Measurements from ENCODE around the gene TTC29. TPM values are rescaled to one million over a fixed set of nuclear protein-coding genes. Genes with fewer than 3 reads are reported as not detected.
"Not testable (repeated sequence)": the region's sequence is repeated elsewhere in the genome, so short reads cannot be mapped to it uniquely, and the experiment has no call there.

The TTC29 gene
- total RNA-seq, 1 donor from 2014 or later: not detected

- Histone ChIP-seq H3K9ac (ENCODE audit: low read length) (no peak overlapping the region), H3K27ac (ENCODE audit: low read depth, low read length) (no peak overlapping the region), H2AFZ (ENCODE audit: low read depth, low read length) (no peak overlapping the region), H4K20me1 (ENCODE audit: insufficient read depth, low read length) (no peaks in the 10 kb centered on the region), H3K27me3 (ENCODE audit: insufficient read depth, low read length) (no peaks in the 10 kb centered on the region), H3K4me2 (ENCODE audit: low read length) (no peak overlapping the region), H3K9me3 (ENCODE audit: insufficient read depth, low read depth, low read length) (no peaks in the 10 kb centered on the region), H3K4me1 (ENCODE audit: insufficient read depth, low read length) (no peaks in the 10 kb centered on the region), H3K79me2 (ENCODE audit: insufficient read depth, low read length) (no peaks in the 10 kb centered on the region), H3K36me3 (ENCODE audit: insufficient read depth, low read length) (no peaks in the 10 kb centered on the region), H3K4me3 (ENCODE audit: insufficient read depth, low read depth, low read length) (no peak overlapping the region)
- FAIRE-seq: no peak
- no peaks in the 10 kb centered on the region for H3K4me1 Mint-ChIP-seq (ENCODE audit: low read depth, unreplicated experiment)
- H3K4me3 Mint-ChIP-seq (ENCODE audit: unreplicated experiment): no peak overlapping the region
- no peak overlapping the region for H3K27ac Mint-ChIP-seq (ENCODE audit: unreplicated experiment)
- TF ChIP-seq EZH2 (IDR thresholded peaks at IDR 0.05; ENCODE audit: insufficient read depth, low read length): no peak
- TF ChIP-seq, protein P1, sequence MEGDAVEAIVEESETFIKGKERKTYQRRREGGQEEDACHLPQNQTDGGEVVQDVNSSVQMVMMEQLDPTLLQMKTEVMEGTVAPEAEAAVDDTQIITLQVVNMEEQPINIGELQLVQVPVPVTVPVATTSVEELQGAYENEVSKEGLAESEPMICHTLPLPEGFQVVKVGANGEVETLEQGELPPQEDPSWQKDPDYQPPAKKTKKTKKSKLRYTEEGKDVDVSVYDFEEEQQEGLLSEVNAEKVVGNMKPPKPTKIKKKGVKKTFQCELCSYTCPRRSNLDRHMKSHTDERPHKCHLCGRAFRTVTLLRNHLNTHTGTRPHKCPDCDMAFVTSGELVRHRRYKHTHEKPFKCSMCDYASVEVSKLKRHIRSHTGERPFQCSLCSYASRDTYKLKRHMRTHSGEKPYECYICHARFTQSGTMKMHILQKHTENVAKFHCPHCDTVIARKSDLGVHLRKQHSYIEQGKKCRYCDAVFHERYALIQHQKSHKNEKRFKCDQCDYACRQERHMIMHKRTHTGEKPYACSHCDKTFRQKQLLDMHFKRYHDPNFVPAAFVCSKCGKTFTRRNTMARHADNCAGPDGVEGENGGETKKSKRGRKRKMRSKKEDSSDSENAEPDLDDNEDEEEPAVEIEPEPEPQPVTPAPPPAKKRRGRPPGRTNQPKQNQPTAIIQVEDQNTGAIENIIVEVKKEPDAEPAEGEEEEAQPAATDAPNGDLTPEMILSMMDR (IDR thresholded peaks at IDR 0.05; ENCODE audit: insufficient read depth, low read depth, low read length): no peak
- no peaks in the 10 kb centered on the region for H3K9me3 Mint-ChIP-seq (ENCODE audit: unreplicated experiment)
- no peak for DNase-seq (ENCODE audit: low read depth)
- H3K36me3 Mint-ChIP-seq (ENCODE audit: low read depth, unreplicated experiment): no peaks in the 10 kb centered on the region
- H3K27me3 Mint-ChIP-seq (ENCODE audit: low read depth, unreplicated experiment): no peaks in the 10 kb centered on the region
These were observed 245.8 kb downstream of the TTC29 start for GRCh38 chr4:146699910-146700309.

DNA sequence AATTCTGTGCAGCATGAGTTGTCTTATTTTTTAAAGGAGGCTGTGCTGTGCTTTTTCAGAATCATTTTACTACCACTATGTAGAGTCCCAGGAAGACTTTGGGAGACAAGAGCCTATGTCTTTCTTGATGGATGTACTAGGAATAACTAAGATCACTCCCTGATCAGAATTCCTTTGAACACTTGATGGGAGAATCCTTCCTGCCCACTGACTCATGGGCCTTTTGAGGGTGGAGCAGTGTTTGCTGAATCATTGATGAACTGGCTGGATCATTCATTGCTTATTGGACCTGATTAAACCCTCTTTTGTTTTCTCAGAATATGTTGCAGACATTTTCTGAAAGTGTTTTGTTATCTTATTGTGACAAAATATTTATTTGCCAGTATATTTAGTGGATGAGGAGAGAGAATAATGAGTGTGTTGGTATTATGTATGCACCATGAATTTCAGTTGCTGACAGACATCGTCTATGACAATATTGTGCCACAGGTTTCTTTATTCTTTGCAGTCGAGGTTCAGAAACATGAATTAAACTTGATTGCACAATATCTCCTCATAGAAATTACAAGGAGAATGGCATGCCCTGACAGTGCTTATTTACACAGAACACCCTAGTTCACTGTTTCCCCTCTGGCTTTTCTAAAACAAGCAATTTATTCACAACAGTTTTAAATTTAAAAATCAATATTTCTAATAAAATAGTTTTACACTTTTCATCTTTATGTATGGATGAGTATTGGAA, 270.7 kb downstream of the TTC29 start:
- H2AFZ ChIP-seq (ENCODE audit: low read depth, low read length): no peak overlapping the region
- DNase-seq (ENCODE audit: low read depth) (no peak), FAIRE-seq (no peak)
- H3K4me2 ChIP-seq (ENCODE audit: low read length): no peak overlapping the region
- no peak overlapping the region for H3K27ac ChIP-seq (ENCODE audit: low read depth, low read length)
- H3K9me3 Mint-ChIP-seq (ENCODE audit: unreplicated experiment): peaks cover 9% of the 10 kb centered on the region
- H3K36me3 ChIP-seq (ENCODE audit: insufficient read depth, low read length): no peaks in the 10 kb centered on the region
- no peak overlapping the region for H3K9ac ChIP-seq (ENCODE audit: low read length)
- H3K27me3 Mint-ChIP-seq (ENCODE audit: low read depth, unreplicated experiment): peaks cover 6% of the 10 kb centered on the region
- TF ChIP-seq, protein P1 (IDR thresholded peaks at IDR 0.05; ENCODE audit: insufficient read depth, low read depth, low read length): no peak
- TF ChIP-seq EZH2 (IDR thresholded peaks at IDR 0.05; ENCODE audit: insufficient read depth, low read length): no peak
- H3K4me1 Mint-ChIP-seq (ENCODE audit: low read depth, unreplicated experiment): no peaks in the 10 kb centered on the region
- no peaks in the 10 kb centered on the region for H4K20me1 ChIP-seq (ENCODE audit: insufficient read depth, low read length)
- no peaks in the 10 kb centered on the region for H3K4me1 ChIP-seq (ENCODE audit: insufficient read depth, low read length)
- H3K9me3 ChIP-seq (ENCODE audit: insufficient read depth, low read depth, low read length): no peaks in the 10 kb centered on the region
- no peaks in the 10 kb centered on the region for H3K79me2 ChIP-seq (ENCODE audit: insufficient read depth, low read length)
- H3K4me3 ChIP-seq (ENCODE audit: insufficient read depth, low read depth, low read length): no peak overlapping the region
- H3K27me3 ChIP-seq (ENCODE audit: insufficient read depth, low read length): no peaks in the 10 kb centered on the region
- H3K36me3 Mint-ChIP-seq (ENCODE audit: low read depth, unreplicated experiment): no peaks in the 10 kb centered on the region
- no peak overlapping the region for H3K4me3 Mint-ChIP-seq (ENCODE audit: unreplicated experiment)
- H3K27ac Mint-ChIP-seq (ENCODE audit: unreplicated experiment): no peak overlapping the region

- H3K4me3 Mint-ChIP-seq (ENCODE audit: unreplicated experiment); H4K20me1 ChIP-seq (ENCODE audit: insufficient read depth, low read length); H3K27ac Mint-ChIP-seq (ENCODE audit: unreplicated experiment); H3K4me3 ChIP-seq (ENCODE audit: insufficient read depth, low read depth, low read length); DNase-seq (ENCODE audit: low read depth); H3K27me3 ChIP-seq (ENCODE audit: insufficient read depth, low read length); H3K36me3 Mint-ChIP-seq (ENCODE audit: low read depth, unreplicated experiment); H3K9ac ChIP-seq (ENCODE audit: low read length); FAIRE-seq; H3K36me3 ChIP-seq (ENCODE audit: insufficient read depth, low read length); H3K27ac ChIP-seq (ENCODE audit: low read depth, low read length); H2AFZ ChIP-seq (ENCODE audit: low read depth, low read length); H3K9me3 ChIP-seq (ENCODE audit: insufficient read depth, low read depth, low read length); H3K79me2 ChIP-seq (ENCODE audit: insufficient read depth, low read length); H3K4me1 ChIP-seq (ENCODE audit: insufficient read depth, low read length); H3K4me1 Mint-ChIP-seq (ENCODE audit: low read depth, unreplicated experiment); H3K9me3 Mint-ChIP-seq (ENCODE audit: unreplicated experiment); H3K4me2 ChIP-seq (ENCODE audit: low read length); H3K27me3 Mint-ChIP-seq (ENCODE audit: low read depth, unreplicated experiment): not testable (repeated sequence)
These were observed 281.7 kb downstream of the TTC29 start for GRCh38 chr4:146663968-146664311.
